Neural cell (in vitro differentiated cells): ENCODE measurements around the gene SEMA3F. TPM values are rescaled to one million over a fixed set of nuclear protein-coding genes. Genes with fewer than 3 reads are reported as not detected.

Experiments used
- H2AFZ ChIP-seq: fragments of 200-600, 300-800 bp; sonication (generic), shearing (Covaris generic); 2 replicates; pipeline ENCODE4 v1.6.0; 2014; ENCODE audit warnings: low read depth, mild to moderate bottlenecking, antibody characterized with exemption, low read length, moderate library complexity
- H3F3A ChIP-seq: fragments of 200-600 bp; shearing (Covaris generic); 2 replicates; pipeline ENCODE4 v1.6.1; 2016; ENCODE audit warnings: mild to moderate bottlenecking, moderate library complexity, mixed read lengths, antibody characterized with exemption, low read length; ENCODE audit not compliant: insufficient read depth, poor library complexity, severe bottlenecking
- H3K27ac ChIP-seq: fragments of 200-600, 300-800 bp; sonication (generic), shearing (Covaris generic); 2 replicates; pipeline ENCODE4 v1.5.1; 2014; ENCODE audit warnings: mild to moderate bottlenecking, low read length, moderate library complexity
- H3K27me3 ChIP-seq: fragments of 300-800, 200-600 bp; sonication (generic), shearing (Covaris generic); 2 replicates; pipeline ENCODE4 v1.6.0; 2014; ENCODE audit warnings: mild to moderate bottlenecking, low read depth, low read length, moderate library complexity; ENCODE audit not compliant: insufficient read depth
- H3K36me3 ChIP-seq: fragments of 300-800, 200-600 bp; sonication (generic), shearing (Covaris generic); 2 replicates; pipeline ENCODE4 v1.5.1; 2014; ENCODE audit warnings: mild to moderate bottlenecking, antibody characterized with exemption, low read length, moderate library complexity; ENCODE audit not compliant: insufficient read depth
- H3K4me2 ChIP-seq: fragments of 300-800, 200-600 bp; sonication (generic), shearing (Covaris generic); 2 replicates; pipeline ENCODE4 v1.6.0; 2014; ENCODE audit warnings: mild to moderate bottlenecking, low read length
- H3K4me3 ChIP-seq: fragments of 300-800, 200-600 bp; sonication (generic), shearing (Covaris generic); 2 replicates; pipeline ENCODE4 v1.5.1; 2014; ENCODE audit warnings: mild to moderate bottlenecking, low read length, moderate library complexity
- H3K79me2 ChIP-seq: fragments of 200-600 bp; shearing (Covaris generic); replicated peaks from 2 replicates; pipeline ENCODE4 v1.6.0; 2014; ENCODE audit warnings: mild to moderate bottlenecking, low read length, moderate library complexity; ENCODE audit not compliant: insufficient read depth
- H3K9ac ChIP-seq: fragments of 300-800, 200-600 bp; sonication (generic), shearing (Covaris generic); 2 replicates; pipeline ENCODE4 v1.6.1; 2016; ENCODE audit warnings: mild to moderate bottlenecking, low read length, mixed read lengths
- H3K9me2 ChIP-seq: fragments of 200-600 bp; shearing (Covaris generic); 2 replicates; pipeline ENCODE4 v1.6.1; 2016; ENCODE audit warnings: mild to moderate bottlenecking, low read length, mixed read lengths; ENCODE audit not compliant: insufficient read depth
- H3K9me3 ChIP-seq: fragments of 200-600, 300-800 bp; sonication (generic), shearing (Covaris generic); 2 replicates; pipeline ENCODE4 v1.6.1; 2016; ENCODE audit warnings: mild to moderate bottlenecking, mixed run types, low read length, moderate library complexity, mixed read lengths
- H4K20me1 ChIP-seq: fragments of 200-600 bp; shearing (Covaris generic); 2 replicates; pipeline ENCODE4 v1.6.1; 2016; ENCODE audit warnings: mild to moderate bottlenecking, mixed run types; ENCODE audit not compliant: insufficient read depth
- CTCF ChIP-seq: fragments of 450-650 bp; IDR thresholded peaks from 2 replicates; pipeline ENCODE4 v1.5.1; 2014; ENCODE audit warnings: antibody characterized with exemption, mild to moderate bottlenecking, moderate library complexity; ENCODE audit not compliant: poor library complexity, severe bottlenecking
- EP300 ChIP-seq: fragments of 450-650 bp; conservative IDR thresholded peaks from 2 replicates; pipeline ENCODE4 v1.6.1; 2014; ENCODE audit warnings: antibody characterized with exemption, mild to moderate bottlenecking, moderate library complexity; ENCODE audit not compliant: poor library complexity, severe bottlenecking
- EZH2 ChIP-seq: fragments of 200-600, 300-800 bp; shearing (Covaris generic), sonication (generic); IDR thresholded peaks from 2 replicates; pipeline ENCODE4 v1.6.1; 2014; ENCODE audit warnings: antibody characterized with exemption, low read length, borderline replicate concordance, mild to moderate bottlenecking; ENCODE audit not compliant: insufficient read depth, poor library complexity, severe bottlenecking
- MXI1 ChIP-seq: fragments of 450-650 bp; conservative IDR thresholded peaks from 2 replicates; pipeline ENCODE4 v1.6.1; 2014; ENCODE audit warnings: antibody characterized with exemption, mild to moderate bottlenecking; ENCODE audit not compliant: poor library complexity, severe bottlenecking
- POLR2AphosphoS5 ChIP-seq: IDR thresholded peaks from 2 replicates; pipeline ENCODE4 v1.6.1; 2012
- RAD21 ChIP-seq: fragments of 450-650 bp; conservative IDR thresholded peaks from 2 replicates; pipeline ENCODE4 v1.6.1; 2014; ENCODE audit warnings: antibody characterized with exemption, mild to moderate bottlenecking, moderate library complexity
- REST ChIP-seq: IDR thresholded peaks from 2 replicates; pipeline ENCODE4 v1.6.1; 2012; ENCODE audit warnings: borderline replicate concordance
- SMC3 ChIP-seq: fragments of 450-650 bp; conservative IDR thresholded peaks from 2 replicates; pipeline ENCODE4 v1.6.1; 2014; ENCODE audit warnings: antibody characterized with exemption, mild to moderate bottlenecking, moderate library complexity; ENCODE audit not compliant: poor library complexity
- TAF1 ChIP-seq: IDR thresholded peaks from 2 replicates; pipeline ENCODE4 v1.6.1; 2012; ENCODE audit warnings: low read depth
- polyA plus RNA-seq: library from polyadenylated mRNA; depleted of rRNA; stranded (reverse); fragments of >200 nt; gene quantifications from 2 replicates; pipeline ENCODE4 v1.2.3, GENCODE V29; 2014

SEMA3F gene
- polyA plus RNA-seq, 1 donor from 2014 or later: 17.0 TPM

- no peaks in the 10 kb centered on the region for H3K36me3 ChIP-seq
- H3K9me3 ChIP-seq: no peaks in the 10 kb centered on the region
- peak overlapping the region; percentile 41 for H3K4me3 ChIP-seq
- H4K20me1 ChIP-seq: no peaks in the 10 kb centered on the region
- H3K4me2 ChIP-seq: peak overlapping the region; percentile 30
- no peaks in the 10 kb centered on the region for H3K9me2 ChIP-seq
- no peaks in the 10 kb centered on the region for H3K79me2 ChIP-seq
- H3K9ac ChIP-seq: peak overlapping the region; percentile 40
- peak overlapping the region; percentile 10 for H3K27ac ChIP-seq
- no peaks in the 10 kb centered on the region for H3K27me3 ChIP-seq
- no peak for TF ChIP-seq POLR2AphosphoS5
- TF ChIP-seq RAD21: no peak
- no peak for TF ChIP-seq REST
- no peak for TF ChIP-seq EP300
- TF ChIP-seq TAF1: no peak
- no peak for TF ChIP-seq SMC3
- TF ChIP-seq CTCF: no peak
- H2AFZ ChIP-seq: no peak overlapping the region
- H3F3A ChIP-seq: no peaks in the 10 kb centered on the region
Observed at GRCh38 chr3:50138266-50139200, 16.6 kb upstream of the SEMA3F start.

GRCh38 chr3:50139308-50139707 lies 15.8 kb upstream of the SEMA3F start:
- H3K4me3 ChIP-seq: peak overlapping the region; percentile 41
- H2AFZ ChIP-seq: no peak overlapping the region
- H3K9me2 ChIP-seq: no peaks in the 10 kb centered on the region
- H3K27ac ChIP-seq: peak overlapping the region; percentile 10
- H3K9me3 ChIP-seq: no peaks in the 10 kb centered on the region
- TF ChIP-seq POLR2AphosphoS5: no peak
- TF ChIP-seq EP300: no peak
- TF ChIP-seq MXI1: no peak
- TF ChIP-seq SMC3: no peak
- no peak for TF ChIP-seq TAF1
- no peak for TF ChIP-seq REST
- TF ChIP-seq RAD21: no peak
- no peak for TF ChIP-seq CTCF
- TF ChIP-seq EZH2: no peak
- H4K20me1 ChIP-seq: no peaks in the 10 kb centered on the region
- H3F3A ChIP-seq: no peaks in the 10 kb centered on the region
- peak overlapping the region; percentile 40 for H3K9ac ChIP-seq
- no peak overlapping the region for H3K4me2 ChIP-seq
- H3K36me3 ChIP-seq: no peaks in the 10 kb centered on the region
- no peaks in the 10 kb centered on the region for H3K79me2 ChIP-seq
- H3K27me3 ChIP-seq: no peaks in the 10 kb centered on the region
